Activated gamma-delta T cell treated with anti-CD3 and anti-CD28 coated beads, Interleukin-2, amount 50 U/mL, for 16 hours (primary cell): ENCODE results near the gene TP53I13.

ENCODE experiments used
- DNase-seq: peaks from one replicate; pipeline ENCODE4 v3.0.0-alpha.2; 2020; ENCODE audit warnings: low read depth

TP53I13 gene

GRCh38 chr17:29593591-29594518, 25.4 kb downstream of the TP53I13 start:
- DNase-seq, result no peak

- DNase-seq, result no peak
Measured at GRCh38 chr17:29594519-29595090, 26.1 kb downstream of the TP53I13 start.

GRCh38 chr17:29595107-29595942, 26.8 kb downstream of the TP53I13 start:
- DNase-seq, result no peak

DNA sequence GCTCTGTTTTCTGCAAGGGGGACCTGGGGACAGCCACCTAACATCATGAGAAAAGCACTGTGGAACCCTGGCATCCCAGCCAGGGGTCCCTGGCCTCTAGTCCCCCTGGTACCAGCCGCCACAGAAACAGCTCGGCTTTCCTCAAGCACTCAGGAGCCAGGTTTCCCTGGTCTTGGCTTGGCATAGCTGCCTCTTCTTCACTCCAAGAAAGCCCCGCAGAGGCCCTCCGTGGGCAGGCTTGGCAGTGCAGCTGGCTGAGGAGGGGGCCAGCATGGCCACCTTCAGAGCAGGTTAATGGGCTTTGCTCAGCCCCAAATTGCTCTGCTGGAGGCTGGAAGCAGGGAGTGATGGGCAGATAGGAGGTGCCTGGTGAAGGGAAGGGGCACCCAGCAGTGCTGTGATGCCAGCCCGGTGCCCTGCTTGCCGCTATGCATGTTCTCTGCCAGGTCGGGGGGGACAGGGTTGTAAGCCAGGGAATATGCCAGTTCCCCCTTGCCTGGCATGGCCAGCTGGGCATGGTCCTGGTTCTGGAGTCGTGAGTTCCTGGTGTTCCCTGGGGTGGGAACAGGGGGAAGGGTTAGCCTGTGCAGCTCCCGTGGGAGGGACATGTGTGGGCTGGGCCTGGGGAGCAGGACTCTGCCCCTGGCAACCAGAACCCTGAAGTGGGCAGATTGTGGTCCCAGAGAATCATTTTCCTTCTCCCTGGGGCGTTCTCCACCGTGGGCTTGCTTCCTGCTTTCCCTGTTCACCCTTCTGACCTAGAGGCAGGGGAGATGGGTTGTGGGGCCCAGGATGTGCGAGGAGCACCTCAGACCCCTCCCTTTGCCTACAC, 27.7 kb downstream of the TP53I13 start:
- DNase-seq, result no peak

GRCh38 chr17:29596811-29597210, 28.3 kb downstream of the TP53I13 start:
- no peak for DNase-seq

- DNase-seq, result no peak
Measured at GRCh38 chr17:29597361-29598172, 29.1 kb downstream of the TP53I13 start.

DNA sequence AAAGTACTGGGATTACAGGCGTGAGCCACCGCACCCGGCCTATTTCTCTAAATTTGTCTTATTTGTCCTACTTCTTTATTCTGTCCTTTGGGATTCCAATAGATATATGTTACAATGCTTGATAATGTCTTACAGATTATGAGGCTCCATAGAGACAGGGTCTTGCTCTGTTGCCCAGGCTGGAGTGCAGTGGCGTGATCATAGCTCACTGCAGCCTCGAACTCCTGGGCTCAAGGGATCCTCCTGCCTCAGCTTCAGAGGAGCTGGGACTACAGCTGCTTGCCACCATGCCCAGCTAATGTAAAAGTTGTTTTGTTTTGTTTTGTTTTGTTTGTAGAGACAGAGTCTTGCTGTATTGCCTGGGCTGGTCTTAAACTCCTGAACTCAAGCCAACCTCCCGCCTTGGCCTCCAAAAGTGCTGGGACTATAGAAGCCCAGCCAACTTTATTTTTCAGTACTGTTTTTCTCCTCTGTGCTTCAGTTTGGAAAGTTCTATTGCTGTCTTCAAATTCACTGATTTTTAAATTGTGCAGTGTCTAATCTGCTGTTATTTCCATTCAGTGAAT, 34.7 kb downstream of the TP53I13 start:
- no peak for DNase-seq

DNA sequence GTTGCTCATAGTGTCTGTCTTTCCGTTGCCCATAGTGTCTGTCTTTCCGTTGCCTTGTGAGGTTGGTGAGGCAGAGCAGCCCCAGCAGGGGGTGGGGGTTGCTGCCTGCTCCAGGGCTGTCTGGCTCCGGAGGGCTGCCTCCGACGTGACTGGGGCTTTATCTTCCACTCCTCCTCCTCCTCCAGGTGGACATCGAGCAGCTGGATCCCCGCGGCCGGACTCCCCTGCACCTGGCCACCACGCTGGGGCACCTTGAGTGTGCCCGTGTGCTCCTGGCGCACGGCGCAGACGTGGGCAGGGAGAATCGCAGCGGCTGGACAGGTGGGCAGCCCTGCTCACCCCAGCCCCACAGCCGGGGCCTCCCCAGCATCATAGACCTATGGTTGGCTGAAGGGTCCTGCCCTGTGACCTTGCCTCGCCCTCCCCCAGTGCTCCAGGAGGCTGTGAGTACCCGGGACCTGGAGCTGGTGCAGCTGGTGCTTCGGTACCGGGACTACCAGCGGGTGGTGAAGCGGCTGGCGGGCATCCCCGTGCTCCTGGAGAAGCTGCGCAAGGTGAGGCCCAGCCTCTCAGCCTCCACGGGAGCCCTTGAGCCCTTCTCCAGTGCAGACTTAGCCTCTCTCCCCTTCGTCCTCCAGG, 39.2 kb downstream of the TP53I13 start:
- DNase-seq, result no peak

DNA sequence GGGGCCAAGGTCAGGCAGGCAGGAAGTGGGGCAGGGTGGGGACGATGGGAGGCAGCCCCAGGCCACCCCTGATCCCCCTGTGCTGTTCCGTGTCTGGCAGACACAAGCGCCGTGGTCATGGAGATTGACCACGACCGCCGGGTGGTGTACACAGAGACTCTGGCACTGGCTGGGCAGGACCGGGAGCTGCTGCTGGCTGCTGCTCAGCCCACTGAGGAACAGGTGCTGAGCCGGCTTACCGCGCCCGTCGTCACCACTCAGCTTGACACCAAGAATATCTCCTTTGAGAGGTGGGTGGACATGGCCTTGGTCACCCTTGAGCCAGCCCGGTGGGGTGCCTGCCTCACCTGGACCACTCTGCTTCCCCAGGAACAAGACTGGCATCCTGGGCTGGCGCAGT, 40.5 kb downstream of the TP53I13 start:
- DNase-seq, result no peak

DNA sequence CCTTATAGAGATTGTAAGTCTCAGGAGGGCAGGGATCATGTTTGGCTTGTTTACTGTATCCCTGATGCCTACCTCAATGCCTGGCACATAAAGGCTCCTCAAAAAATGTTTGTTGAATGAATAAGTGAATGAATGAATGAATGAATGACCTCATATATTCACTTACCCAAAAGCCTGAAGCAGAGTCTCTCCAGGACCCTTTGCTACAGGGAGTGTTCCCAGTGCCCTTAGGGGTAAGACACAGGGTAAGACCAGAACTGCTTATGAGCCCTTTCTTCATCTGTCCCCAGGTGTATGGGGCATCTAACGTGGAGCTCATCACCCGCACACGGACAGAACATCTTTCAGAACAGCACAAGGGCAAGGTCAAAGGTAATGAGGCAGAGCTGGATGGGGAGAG, 41.9 kb downstream of the TP53I13 start:
- no peak for DNase-seq

- no peak for DNase-seq
Measured at GRCh38 chr17:29611351-29612093, 43.0 kb downstream of the TP53I13 start.

- no peak for DNase-seq
Measured at GRCh38 chr17:29612094-29612403, 43.5 kb downstream of the TP53I13 start.

- no peak for DNase-seq
Measured at GRCh38 chr17:29612404-29613280, 44.1 kb downstream of the TP53I13 start.

DNA sequence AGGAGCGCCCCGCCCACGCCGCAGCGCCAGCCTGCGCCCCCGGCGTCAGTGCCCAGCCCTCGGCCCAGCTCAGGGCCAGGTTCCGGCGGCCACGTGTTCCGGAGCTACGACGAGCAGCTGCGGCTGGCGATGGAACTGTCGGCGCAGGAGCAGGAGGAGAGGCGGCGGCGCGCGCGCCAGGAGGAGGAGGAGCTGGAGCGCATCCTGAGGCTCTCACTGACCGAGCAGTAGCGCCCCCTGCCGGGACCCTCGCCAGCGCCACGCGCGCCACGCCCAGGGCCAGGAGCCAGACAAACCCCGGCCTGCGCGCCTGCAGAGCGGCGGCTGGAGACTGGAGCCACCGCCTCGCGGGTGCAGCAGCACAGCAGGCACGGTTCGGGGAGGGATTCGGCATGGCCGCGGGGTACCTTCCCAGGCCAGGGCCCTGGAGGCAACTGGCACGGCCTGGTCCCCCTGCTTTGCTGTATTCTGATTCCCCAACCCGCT, 44.9 kb downstream of the TP53I13 start:
- DNase-seq, result peak; percentile 89

DNA sequence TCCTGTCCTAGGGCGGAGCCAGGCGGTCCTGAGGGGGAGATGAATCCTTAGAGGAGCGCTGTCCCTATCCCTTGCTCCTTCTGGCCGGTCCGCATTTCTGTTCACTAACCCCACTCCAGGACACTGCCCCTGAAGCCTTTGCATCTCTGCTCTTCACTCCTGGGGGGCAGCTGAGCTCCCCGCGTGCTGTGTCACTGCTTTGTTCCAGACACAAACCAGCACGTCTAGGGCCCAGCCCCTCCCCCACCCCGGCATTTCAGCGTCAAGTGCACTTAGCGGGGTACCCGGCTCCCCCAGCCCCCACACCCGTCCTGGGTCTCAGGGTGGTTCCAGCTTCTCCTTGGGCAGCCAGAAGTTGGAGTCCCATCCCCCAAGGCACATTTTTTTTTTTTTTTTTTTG, 45.4 kb downstream of the TP53I13 start:
- DNase-seq, result no peak

- no peak for DNase-seq
Measured at GRCh38 chr17:29614349-29615047, 46.0 kb downstream of the TP53I13 start.

- no peak for DNase-seq
Measured at GRCh38 chr17:29615048-29615385, 46.5 kb downstream of the TP53I13 start.
